Fibroblast of mammary gland (primary cell): ENCODE measurements around the gene VPS41.

Source experiments
- DNase-seq: peaks from one replicate; pipeline ENCODE4 v3.0.0-alpha.2; 2010; ENCODE audit warnings: low read depth
- H3K4me3 ChIP-seq: 2 replicates; pipeline ENCODE4 v1.5.1; 2011; ENCODE audit warnings: low read depth, mild to moderate bottlenecking, low read length, moderate library complexity; ENCODE audit not compliant: control insufficient read depth
- TF ChIP-seq, protein P1 (sequence below): conservative IDR thresholded peaks from 2 replicates; pipeline ENCODE4 v1.5.1; 2011; ENCODE audit warnings: low read depth, low read length, inconsistent platforms; ENCODE audit not compliant: control insufficient read depth, insufficient read depth

VPS41 gene

DNA sequence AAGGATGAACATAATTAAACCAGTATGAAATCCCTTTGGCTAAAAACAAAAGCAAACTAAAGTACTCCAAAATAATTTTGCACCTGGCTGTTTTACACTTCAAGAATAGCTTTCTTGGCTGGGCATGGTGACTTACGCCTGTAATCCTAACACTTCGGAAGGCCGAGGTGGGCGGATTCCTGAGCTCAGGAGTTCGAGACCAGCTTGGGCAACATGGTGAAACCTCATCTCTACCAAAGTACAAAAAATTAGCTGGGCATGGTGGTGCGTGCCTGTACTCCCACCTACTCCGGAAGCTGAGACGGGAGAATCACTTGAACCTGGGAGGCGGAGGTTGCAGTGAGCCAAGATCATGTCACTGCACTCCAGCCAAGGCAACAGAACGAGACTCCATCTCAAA, 185.7 kb downstream of the VPS41 start:
- no peak overlapping the region for H3K4me3 ChIP-seq
- TF ChIP-seq, protein P1, sequence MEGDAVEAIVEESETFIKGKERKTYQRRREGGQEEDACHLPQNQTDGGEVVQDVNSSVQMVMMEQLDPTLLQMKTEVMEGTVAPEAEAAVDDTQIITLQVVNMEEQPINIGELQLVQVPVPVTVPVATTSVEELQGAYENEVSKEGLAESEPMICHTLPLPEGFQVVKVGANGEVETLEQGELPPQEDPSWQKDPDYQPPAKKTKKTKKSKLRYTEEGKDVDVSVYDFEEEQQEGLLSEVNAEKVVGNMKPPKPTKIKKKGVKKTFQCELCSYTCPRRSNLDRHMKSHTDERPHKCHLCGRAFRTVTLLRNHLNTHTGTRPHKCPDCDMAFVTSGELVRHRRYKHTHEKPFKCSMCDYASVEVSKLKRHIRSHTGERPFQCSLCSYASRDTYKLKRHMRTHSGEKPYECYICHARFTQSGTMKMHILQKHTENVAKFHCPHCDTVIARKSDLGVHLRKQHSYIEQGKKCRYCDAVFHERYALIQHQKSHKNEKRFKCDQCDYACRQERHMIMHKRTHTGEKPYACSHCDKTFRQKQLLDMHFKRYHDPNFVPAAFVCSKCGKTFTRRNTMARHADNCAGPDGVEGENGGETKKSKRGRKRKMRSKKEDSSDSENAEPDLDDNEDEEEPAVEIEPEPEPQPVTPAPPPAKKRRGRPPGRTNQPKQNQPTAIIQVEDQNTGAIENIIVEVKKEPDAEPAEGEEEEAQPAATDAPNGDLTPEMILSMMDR: no peak

DNA sequence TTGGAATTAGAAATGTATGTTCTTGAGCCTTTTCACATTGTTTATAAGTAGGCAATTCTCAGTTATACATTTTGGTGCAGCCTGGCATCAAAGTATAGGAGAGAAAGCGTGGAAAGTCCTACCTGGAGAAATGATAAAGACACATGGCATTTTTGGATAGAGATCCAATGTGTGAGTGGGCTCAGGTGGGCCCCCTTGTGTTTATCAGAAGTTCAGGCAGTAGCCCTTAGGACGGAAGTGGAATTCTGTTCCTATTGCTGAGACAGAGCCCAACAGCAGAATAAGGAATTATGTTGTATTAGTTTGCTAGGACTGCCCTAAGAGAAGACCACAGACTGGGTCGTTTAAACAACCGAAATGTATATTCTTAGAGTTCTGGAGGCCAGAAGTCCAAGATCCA, 192.6 kb downstream of the VPS41 start:
- H3K4me3 ChIP-seq: no peak overlapping the region
- DNase-seq: no peak
- TF ChIP-seq, protein P1: peak; percentile 18

More for the DNA sequence above, 185.7 kb downstream of the VPS41 start:
- DNase-seq: no peak

DNA sequence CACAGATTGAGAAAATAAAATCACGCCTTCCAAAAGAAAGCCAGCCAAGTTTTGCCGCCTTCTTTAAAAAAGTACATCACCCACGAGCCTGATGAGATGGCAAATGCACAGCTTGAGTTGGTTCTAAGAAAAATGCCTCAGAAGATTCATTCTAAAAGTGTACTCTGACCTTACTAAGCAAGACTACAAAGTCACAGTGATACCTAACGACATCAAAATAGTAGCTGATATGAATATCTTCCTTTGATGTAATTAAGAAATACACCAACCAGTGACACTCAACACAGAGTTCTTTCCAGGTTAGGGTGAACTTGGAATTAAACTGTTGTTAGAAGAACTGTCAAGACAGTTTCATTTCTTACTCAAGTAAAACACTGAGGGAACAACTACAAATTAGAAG, 199.9 kb downstream of the VPS41 start:
- TF ChIP-seq, protein P1: no peak
- no peak for DNase-seq
- no peak overlapping the region for H3K4me3 ChIP-seq

DNA sequence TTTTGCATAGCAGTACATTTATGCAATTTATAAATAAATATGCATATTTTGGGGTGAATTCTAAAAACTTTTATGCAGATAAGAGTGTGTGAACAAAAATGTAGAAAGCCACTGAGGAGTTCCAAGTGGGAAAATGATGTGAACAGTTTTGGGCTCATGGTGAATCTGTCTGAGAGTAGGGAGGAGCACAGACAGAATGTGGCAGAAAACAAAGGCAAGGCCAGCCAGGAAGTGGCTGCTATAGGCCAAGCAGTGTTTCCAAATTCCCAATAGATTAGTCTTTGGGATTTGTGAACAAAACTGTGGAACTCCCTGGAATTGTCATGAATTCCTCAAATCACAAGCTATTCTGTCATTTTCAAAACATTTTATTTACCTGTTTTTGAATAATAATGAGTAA, 204.2 kb downstream of the VPS41 start:
- peak; percentile 25 for DNase-seq
- H3K4me3 ChIP-seq: no peak overlapping the region
- TF ChIP-seq, protein P1: no peak

DNA sequence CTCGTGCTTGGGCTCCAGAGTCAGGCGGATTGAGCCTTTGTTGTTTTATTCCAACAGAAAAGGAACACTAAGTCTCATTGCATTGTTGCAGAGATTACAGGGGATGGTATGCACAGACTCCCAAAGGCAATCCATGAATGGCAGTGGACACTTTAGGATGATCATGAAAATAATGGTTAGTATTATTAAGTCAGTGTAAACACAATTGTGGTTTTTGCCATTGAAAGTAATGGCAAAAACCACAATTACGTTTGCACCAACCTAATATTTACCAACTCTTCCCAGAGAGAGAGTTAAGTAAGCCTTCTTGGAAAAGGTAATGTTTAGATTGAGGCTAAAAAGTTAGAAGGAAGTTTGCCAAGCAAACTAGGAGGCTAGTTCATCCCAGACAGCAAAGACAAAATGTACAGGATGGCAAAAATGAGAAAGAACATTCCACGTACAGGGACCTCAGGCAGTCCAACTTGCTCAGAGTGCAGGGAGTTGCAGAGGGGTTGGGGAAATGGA, 204.9 kb downstream of the VPS41 start:
- TF ChIP-seq, protein P1: no peak
- H3K4me3 ChIP-seq: no peak overlapping the region
- peak; percentile 26 for DNase-seq

DNA sequence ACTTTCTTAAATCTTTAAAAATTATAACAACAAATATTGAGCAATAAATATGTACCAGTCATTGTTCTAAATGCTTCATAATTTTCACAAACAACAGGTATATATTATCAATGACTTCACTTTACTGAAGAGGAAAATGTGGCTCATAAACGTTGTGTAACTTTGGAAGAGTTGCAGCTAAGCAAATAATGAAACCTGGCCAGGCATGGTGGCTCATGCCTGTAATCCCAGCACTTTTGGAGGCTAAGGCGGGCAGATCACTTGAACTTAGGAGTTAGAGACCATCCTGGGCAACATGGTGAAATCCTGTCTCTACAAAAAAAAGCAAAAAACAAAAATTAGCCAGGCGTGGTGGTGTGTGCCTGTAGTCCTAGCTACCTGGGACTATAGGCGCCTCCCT, 205.9 kb downstream of the VPS41 start:
- no peak overlapping the region for H3K4me3 ChIP-seq
- TF ChIP-seq, protein P1: no peak
- no peak for DNase-seq

DNA sequence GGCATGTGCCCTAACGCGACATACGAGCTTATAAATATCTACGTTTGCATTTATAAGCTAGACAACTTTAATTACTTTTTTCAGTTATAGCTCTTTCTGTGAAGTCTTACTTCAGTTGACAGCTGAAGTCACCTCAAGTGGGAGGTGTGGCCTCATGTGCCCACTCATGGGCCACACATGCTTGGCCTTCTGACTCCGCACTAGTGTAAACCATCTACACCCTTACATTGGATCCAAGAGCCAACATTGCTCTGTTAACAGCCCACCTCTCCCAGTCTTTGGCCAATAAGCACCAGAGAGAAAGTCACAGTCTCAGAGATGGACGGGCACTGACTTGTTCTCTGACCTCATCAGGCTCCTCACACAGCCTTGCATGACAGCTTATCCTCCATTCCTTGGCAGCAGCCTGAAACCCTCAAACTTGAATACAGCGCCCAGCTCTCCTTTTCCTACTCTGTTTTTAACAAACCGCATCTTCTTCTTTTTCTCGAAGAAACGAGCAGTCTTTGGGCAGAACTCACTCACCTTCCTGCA, 206.9 kb downstream of the VPS41 start:
- TF ChIP-seq, protein P1: no peak
- H3K4me3 ChIP-seq: no peak overlapping the region
- no peak for DNase-seq
